ENCODE data around the gene GPD1L.
"Not testable (repeated sequence)": the region's sequence is repeated elsewhere in the genome, so short reads cannot be mapped to it uniquely, and the experiment has no call there.

GPD1L gene

GRCh38 chr3:32093204-32093603 lies 13.2 kb upstream of the GPD1L start:
- ATAC-seq (no peak), DNase-seq (no peak)
- H3K36me3 Mint-ChIP-seq (ENCODE audit: low read depth) = no peaks in the 10 kb centered on the region
- peaks cover 11% of the 10 kb centered on the region for H3K4me1 Mint-ChIP-seq
- H3K27me3 Mint-ChIP-seq = peaks cover 14% of the 10 kb centered on the region
- peaks cover 6% of the 10 kb centered on the region for H3K9me3 Mint-ChIP-seq
- H3K27ac Mint-ChIP-seq = no peak overlapping the region
- H3K4me3 Mint-ChIP-seq = no peak overlapping the region

- H3K36me3 Mint-ChIP-seq (ENCODE audit: low read depth) = no peaks in the 10 kb centered on the region
- DNase-seq = no peak
- no peak for ATAC-seq
- peaks cover 9% of the 10 kb centered on the region for H3K27me3 Mint-ChIP-seq
- H3K4me1 Mint-ChIP-seq = peaks cover 11% of the 10 kb centered on the region
- no peaks in the 10 kb centered on the region for H3K9me3 Mint-ChIP-seq
- no peak overlapping the region for H3K4me3 Mint-ChIP-seq
- no peak overlapping the region for H3K27ac Mint-ChIP-seq
Observed at GRCh38 chr3:32095431-32095830, 11.0 kb upstream of the GPD1L start.

GRCh38 chr3:32097768-32098167 lies 8.7 kb upstream of the GPD1L start:
- H3K27ac Mint-ChIP-seq = peak overlapping the region; percentile 6
- peaks cover 12% of the 10 kb centered on the region for H3K9me3 Mint-ChIP-seq
- DNase-seq = no peak
- no peak for ATAC-seq
- H3K4me3 Mint-ChIP-seq = no peak overlapping the region
- peaks cover 3% of the 10 kb centered on the region for H3K4me1 Mint-ChIP-seq
- no peaks in the 10 kb centered on the region for H3K36me3 Mint-ChIP-seq (ENCODE audit: low read depth)
- H3K27me3 Mint-ChIP-seq = peaks cover 4% of the 10 kb centered on the region

GRCh38 chr3:32098528-32098927 lies 7.9 kb upstream of the GPD1L start:
- H3K4me3 Mint-ChIP-seq = no peak overlapping the region
- no peak overlapping the region for H3K27ac Mint-ChIP-seq
- no peak for DNase-seq
- no peaks in the 10 kb centered on the region for H3K27me3 Mint-ChIP-seq
- no peaks in the 10 kb centered on the region for H3K36me3 Mint-ChIP-seq (ENCODE audit: low read depth)
- H3K4me1 Mint-ChIP-seq = peaks cover 3% of the 10 kb centered on the region
- no peak for ATAC-seq
- peaks cover 12% of the 10 kb centered on the region for H3K9me3 Mint-ChIP-seq

GRCh38 chr3:32100465-32100864 lies 6.0 kb upstream of the GPD1L start:
- Mint-ChIP-seq H3K27ac (no peak overlapping the region), H3K36me3 (ENCODE audit: low read depth) (no peaks in the 10 kb centered on the region), H3K4me1 (peaks cover 3% of the 10 kb centered on the region), H3K4me3 (no peak overlapping the region), H3K9me3 (peaks cover 12% of the 10 kb centered on the region), H3K27me3 (no peaks in the 10 kb centered on the region)
- ATAC-seq (no peak), DNase-seq (no peak)

- no peaks in the 10 kb centered on the region for H3K27me3 Mint-ChIP-seq
- DNase-seq (no peak), ATAC-seq (no peak)
- peaks cover 12% of the 10 kb centered on the region for H3K9me3 Mint-ChIP-seq
- peaks cover 9% of the 10 kb centered on the region for H3K4me1 Mint-ChIP-seq
- no peak overlapping the region for H3K4me3 Mint-ChIP-seq
- H3K27ac Mint-ChIP-seq = no peak overlapping the region
- H3K36me3 Mint-ChIP-seq (ENCODE audit: low read depth) = no peaks in the 10 kb centered on the region
Observed at GRCh38 chr3:32102289-32102688, 4.1 kb upstream of the GPD1L start.

- Mint-ChIP-seq H3K27ac (no peak overlapping the region), H3K4me3 (no peak overlapping the region)
Observed at GRCh38 chr3:32104492-32104891, 1.9 kb upstream of the GPD1L start.

GRCh38 chr3:32105291-32106131 lies 909 bp upstream of the GPD1L start:
- H3K36me3 Mint-ChIP-seq (ENCODE audit: low read depth) = no peaks in the 10 kb centered on the region
- peaks cover 12% of the 10 kb centered on the region for H3K9me3 Mint-ChIP-seq
- H3K27ac Mint-ChIP-seq = peak overlapping the region; percentile 68
- DNase-seq (no peak), ATAC-seq (no peak)
- peak overlapping the region; percentile 93 for H3K4me3 Mint-ChIP-seq
- no peaks in the 10 kb centered on the region for H3K27me3 Mint-ChIP-seq
- H3K4me1 Mint-ChIP-seq = peaks cover 31% of the 10 kb centered on the region

More at GRCh38 chr3:32104492-32104891, 1.9 kb upstream of the GPD1L start:
- Mint-ChIP-seq H3K9me3 (peaks cover 12% of the 10 kb centered on the region), H3K36me3 (ENCODE audit: low read depth) (no peaks in the 10 kb centered on the region), H3K4me1 (peaks cover 21% of the 10 kb centered on the region), H3K27me3 (no peaks in the 10 kb centered on the region)
- ATAC-seq (no peak), DNase-seq (no peak)

GRCh38 chr3:32106929-32107362 lies 526 bp downstream of the GPD1L start:
- H3K9me3 Mint-ChIP-seq = peaks cover 5% of the 10 kb centered on the region
- H3K36me3 Mint-ChIP-seq (ENCODE audit: low read depth) = no peaks in the 10 kb centered on the region
- peak overlapping the region; percentile 76 for H3K27ac Mint-ChIP-seq
- H3K27me3 Mint-ChIP-seq = no peaks in the 10 kb centered on the region
- DNase-seq = no peak
- H3K4me1 Mint-ChIP-seq = peaks cover 37% of the 10 kb centered on the region
- no peak for ATAC-seq
- peak overlapping the region; percentile 93 for H3K4me3 Mint-ChIP-seq

GRCh38 chr3:32108224-32108623 lies 1.8 kb downstream of the GPD1L start:
- ATAC-seq; H3K4me3 Mint-ChIP-seq; H3K9me3 Mint-ChIP-seq; H3K27ac Mint-ChIP-seq; DNase-seq; H3K36me3 Mint-ChIP-seq (ENCODE audit: low read depth); H3K27me3 Mint-ChIP-seq: not testable (repeated sequence)
- peaks cover 48% of the 10 kb centered on the region for H3K4me1 Mint-ChIP-seq

- peaks cover 58% of the 10 kb centered on the region for H3K4me1 Mint-ChIP-seq
- H3K27ac Mint-ChIP-seq = no peak overlapping the region
Observed at GRCh38 chr3:32109256-32109655, 2.8 kb downstream of the GPD1L start.

GRCh38 chr3:32110233-32110760 lies 3.9 kb downstream of the GPD1L start:
- no peak for ATAC-seq
- peaks cover 11% of the 10 kb centered on the region for H3K36me3 Mint-ChIP-seq (ENCODE audit: low read depth)
- DNase-seq = no peak
- no peaks in the 10 kb centered on the region for H3K27me3 Mint-ChIP-seq
- H3K27ac Mint-ChIP-seq = no peak overlapping the region
- H3K4me1 Mint-ChIP-seq = peaks cover 69% of the 10 kb centered on the region
- no peak overlapping the region for H3K4me3 Mint-ChIP-seq
- peaks cover 3% of the 10 kb centered on the region for H3K9me3 Mint-ChIP-seq

More at GRCh38 chr3:32109256-32109655, 2.8 kb downstream of the GPD1L start:
- H3K9me3 Mint-ChIP-seq = no peaks in the 10 kb centered on the region
- ATAC-seq (no peak), DNase-seq (no peak)
- H3K36me3 Mint-ChIP-seq (ENCODE audit: low read depth) = peaks cover 2% of the 10 kb centered on the region
- H3K27me3 Mint-ChIP-seq = no peaks in the 10 kb centered on the region
- no peak overlapping the region for H3K4me3 Mint-ChIP-seq

GRCh38 chr3:32111560-32111959 lies 5.1 kb downstream of the GPD1L start:
- ATAC-seq (no peak), DNase-seq (no peak)
- no peak overlapping the region for H3K27ac Mint-ChIP-seq
- H3K36me3 Mint-ChIP-seq (ENCODE audit: low read depth) = peaks cover 17% of the 10 kb centered on the region
- peaks cover 5% of the 10 kb centered on the region for H3K9me3 Mint-ChIP-seq
- peaks cover 69% of the 10 kb centered on the region for H3K4me1 Mint-ChIP-seq
- H3K27me3 Mint-ChIP-seq = no peaks in the 10 kb centered on the region
- no peak overlapping the region for H3K4me3 Mint-ChIP-seq

GRCh38 chr3:32113566-32113965 lies 7.1 kb downstream of the GPD1L start:
- ATAC-seq (peak; percentile 61), DNase-seq (peak; percentile 16)
- Mint-ChIP-seq H3K36me3 (ENCODE audit: low read depth) (peaks cover 17% of the 10 kb centered on the region), H3K9me3 (peaks cover 5% of the 10 kb centered on the region), H3K27me3 (no peaks in the 10 kb centered on the region), H3K4me3 (peak overlapping the region; percentile 8), H3K4me1 (peaks cover 66% of the 10 kb centered on the region), H3K27ac (peak overlapping the region; percentile 92)

- Mint-ChIP-seq H3K4me1 (peaks cover 69% of the 10 kb centered on the region), H3K4me3 (peak overlapping the region; percentile 77), H3K27ac (peak overlapping the region; percentile 92), H3K27me3 (no peaks in the 10 kb centered on the region), H3K36me3 (ENCODE audit: low read depth) (peaks cover 17% of the 10 kb centered on the region), H3K9me3 (peaks cover 5% of the 10 kb centered on the region)
- ATAC-seq (peak; percentile 31), DNase-seq (no peak)
Observed at GRCh38 chr3:32113981-32114545, 7.6 kb downstream of the GPD1L start.
